Iris pigment epithelial cell (primary cell): ENCODE measurements around the gene GNAT1.

Experiments used
- DNase-seq: peaks from one replicate; pipeline ENCODE4 v3.0.0-alpha.2; 2011; ENCODE audit warnings: low read depth

The GNAT1 gene

GRCh38 chr3:50190936-50191660 lies at the start of gene GNAT1:
GNAT1 (plus strand) TSS chr3:50191610; CDS start chr3:50191726, 116 bp downstream.
- DNase-seq = no peak

- DNase-seq = no peak
Measured at GRCh38 chr3:50146316-50146901, 45.0 kb upstream of the GNAT1 start.

GRCh38 chr3:50147016-50147415 lies 44.4 kb upstream of the GNAT1 start:
- DNase-seq = no peak

- DNase-seq = no peak
Measured at GRCh38 chr3:50147447-50147846, 44.0 kb upstream of the GNAT1 start.

GRCh38 chr3:50147861-50148260 lies 43.5 kb upstream of the GNAT1 start:
- DNase-seq = no peak

GRCh38 chr3:50150404-50150750 lies 41.0 kb upstream of the GNAT1 start:
- DNase-seq = no peak

- no peak for DNase-seq
Measured at GRCh38 chr3:50150863-50151686, 40.3 kb upstream of the GNAT1 start.

- no peak for DNase-seq
Measured at GRCh38 chr3:50151728-50152127, 39.7 kb upstream of the GNAT1 start.

GRCh38 chr3:50153782-50154475 lies 37.5 kb upstream of the GNAT1 start:
- no peak for DNase-seq

- no peak for DNase-seq
Measured at GRCh38 chr3:50154476-50154839, 37.0 kb upstream of the GNAT1 start.

- DNase-seq = peak; percentile 73
Measured at GRCh38 chr3:50154840-50155490, 36.4 kb upstream of the GNAT1 start, which contains the start of gene SEMA3F. SEMA3F (plus strand) TSS chr3:50155324; CDS start chr3:50159623, 4,299 bp downstream.

- DNase-seq = no peak
Measured at GRCh38 chr3:50155491-50155878, 35.9 kb upstream of the GNAT1 start.

- no peak for DNase-seq
Measured at GRCh38 chr3:50155891-50156290, 35.5 kb upstream of the GNAT1 start.

GRCh38 chr3:50156549-50157493 lies 34.6 kb upstream of the GNAT1 start:
- no peak for DNase-seq

GRCh38 chr3:50157827-50158529 lies 33.4 kb upstream of the GNAT1 start:
- no peak for DNase-seq

- no peak for DNase-seq
Measured at GRCh38 chr3:50158530-50159146, 32.8 kb upstream of the GNAT1 start.

- no peak for DNase-seq
Measured at GRCh38 chr3:50160561-50160983, 30.8 kb upstream of the GNAT1 start.

GRCh38 chr3:50161320-50161719 lies 30.1 kb upstream of the GNAT1 start:
- no peak for DNase-seq

- no peak for DNase-seq
Measured at GRCh38 chr3:50162034-50162883, 29.2 kb upstream of the GNAT1 start.
